Gastroesophageal sphincter (tissue), 3 donors: Measurements from ENCODE around the gene PALM3.

Experiments used
- POLR2A ChIP-seq, 2 donors: fragments of 450-650 bp; IDR thresholded peaks; one replicate each; pipeline ENCODE4 v1.6.1; 2017; ENCODE audit warnings: antibody characterized with exemption in 2 of 2, mild to moderate bottlenecking in 2 of 2, moderate library complexity in 1 of 2
- TF ChIP-seq, protein P1 (sequence below), 4 experiments: fragments of 200-600 bp in 2 of 4; fragments of 450-650 bp in 2 of 4; sonication (generic) in 1 of 4; IDR thresholded peaks; one replicate each; pipeline ENCODE4 v1.5.1; 2017 to 2019; ENCODE audit warnings: antibody characterized with exemption in 4 of 4, mild to moderate bottlenecking in 2 of 4, moderate library complexity in 2 of 4

DNA sequence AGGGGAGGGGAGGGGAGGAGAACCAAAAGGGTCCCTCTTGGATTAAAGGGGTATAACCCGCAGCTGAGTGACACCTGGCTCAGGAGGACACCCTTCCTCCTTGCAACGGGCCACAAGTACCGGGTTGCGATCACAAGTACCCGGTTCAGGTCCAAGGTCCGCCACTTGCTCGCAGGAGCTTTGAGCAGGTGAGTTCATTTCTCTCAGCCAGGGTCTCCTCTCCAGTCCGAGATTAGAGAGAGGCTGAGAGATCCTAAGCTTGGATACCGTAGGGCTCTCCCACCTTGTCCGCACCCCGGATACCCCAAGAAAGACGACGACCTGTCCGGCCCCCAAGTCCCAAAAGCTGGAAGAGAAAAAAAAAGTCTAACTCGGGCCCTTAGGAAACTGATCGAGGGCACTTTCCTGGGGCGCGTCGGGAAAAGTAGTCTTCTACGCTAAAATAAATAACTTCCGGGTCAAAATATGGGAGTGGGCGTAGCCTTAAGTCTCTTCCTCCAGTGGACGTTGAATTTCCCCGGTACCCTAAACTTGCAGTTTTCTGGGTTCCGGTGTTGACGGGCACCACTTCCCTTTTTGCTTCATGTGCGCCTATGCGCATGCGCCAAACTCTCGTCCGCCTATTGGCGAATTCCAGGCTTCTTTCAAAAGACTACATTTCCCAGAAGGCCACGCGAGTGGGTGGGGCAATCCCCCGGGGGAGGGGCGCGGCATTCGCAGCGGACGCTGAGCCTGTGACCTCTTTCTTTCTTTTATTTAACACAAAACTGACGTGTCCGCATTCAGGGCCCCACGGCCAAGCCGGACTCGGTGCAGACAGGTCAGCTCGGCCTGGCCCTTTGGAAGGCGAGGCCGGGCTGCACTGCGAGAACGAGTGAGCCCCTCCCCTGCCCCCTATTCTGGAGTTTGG lies 19.3 kb upstream of the PALM3 start:
- TF ChIP-seq, protein P1, sequence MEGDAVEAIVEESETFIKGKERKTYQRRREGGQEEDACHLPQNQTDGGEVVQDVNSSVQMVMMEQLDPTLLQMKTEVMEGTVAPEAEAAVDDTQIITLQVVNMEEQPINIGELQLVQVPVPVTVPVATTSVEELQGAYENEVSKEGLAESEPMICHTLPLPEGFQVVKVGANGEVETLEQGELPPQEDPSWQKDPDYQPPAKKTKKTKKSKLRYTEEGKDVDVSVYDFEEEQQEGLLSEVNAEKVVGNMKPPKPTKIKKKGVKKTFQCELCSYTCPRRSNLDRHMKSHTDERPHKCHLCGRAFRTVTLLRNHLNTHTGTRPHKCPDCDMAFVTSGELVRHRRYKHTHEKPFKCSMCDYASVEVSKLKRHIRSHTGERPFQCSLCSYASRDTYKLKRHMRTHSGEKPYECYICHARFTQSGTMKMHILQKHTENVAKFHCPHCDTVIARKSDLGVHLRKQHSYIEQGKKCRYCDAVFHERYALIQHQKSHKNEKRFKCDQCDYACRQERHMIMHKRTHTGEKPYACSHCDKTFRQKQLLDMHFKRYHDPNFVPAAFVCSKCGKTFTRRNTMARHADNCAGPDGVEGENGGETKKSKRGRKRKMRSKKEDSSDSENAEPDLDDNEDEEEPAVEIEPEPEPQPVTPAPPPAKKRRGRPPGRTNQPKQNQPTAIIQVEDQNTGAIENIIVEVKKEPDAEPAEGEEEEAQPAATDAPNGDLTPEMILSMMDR (IDR thresholded peaks at IDR 0.05), result peak in 2 of 4 experiments; percentile 7 to 24
- TF ChIP-seq POLR2A (IDR thresholded peaks at IDR 0.05), result peak; percentile 78
